Calu3 (cell line): ENCODE data around the gene HDAC4. TPM values are rescaled to one million over a fixed set of nuclear protein-coding genes. Genes with fewer than 3 reads are reported as not detected.
A peak's percentile ranks its signal among the peaks of the same experiment; 100 is the strongest.

Source experiments
- BruUV-seq: library from RNA; stranded (reverse); fragments of 400-500 nt; replicated peaks from 2 replicates; lab custom pipeline; 2021; lab: Mats Ljungman, UMichigan
- CTCF ChIA-PET: fragments of 300-600 bp; sonication (Branson Sonifier 250); formaldehyde crosslinking; loops from one replicate; lab custom pipeline; 2022; ENCODE audit warnings: antibody characterized with exemption; lab: Charles Lee
- DNase-seq: peaks from one replicate; pipeline ENCODE4 v3.0.0; 2022
- H3K27ac Mint-ChIP-seq: one replicate; pipeline ENCODE4 v1.8.0; 2022; ENCODE audit warnings: mixed read lengths; ENCODE audit not compliant: unreplicated experiment
- H3K27me3 Mint-ChIP-seq: one replicate; pipeline ENCODE4 v1.8.0; 2022; ENCODE audit warnings: mixed read lengths; ENCODE audit not compliant: unreplicated experiment
- H3K36me3 Mint-ChIP-seq: one replicate; pipeline ENCODE4 v1.8.0; 2022; ENCODE audit warnings: mild to moderate bottlenecking, moderate library complexity, mixed read lengths; ENCODE audit not compliant: insufficient read depth, unreplicated experiment
- H3K4me1 Mint-ChIP-seq: one replicate; pipeline ENCODE4 v1.8.0; 2022; ENCODE audit warnings: mild to moderate bottlenecking, low read depth, mixed read lengths; ENCODE audit not compliant: unreplicated experiment
- H3K4me3 Mint-ChIP-seq: one replicate; pipeline ENCODE4 v1.8.0; 2022; ENCODE audit warnings: mild to moderate bottlenecking, low read depth, moderate library complexity, mixed read lengths; ENCODE audit not compliant: unreplicated experiment
- H3K9me3 Mint-ChIP-seq: one replicate; pipeline ENCODE4 v1.8.0; 2022; ENCODE audit warnings: low read depth, mixed read lengths; ENCODE audit not compliant: unreplicated experiment
- intact Hi-C: fragments of 100-400 bp; cut with micrococcal nuclease; formaldehyde crosslinking; loops from one replicate; pipeline ENCODE4 v1.10.0; 2022; ENCODE audit not compliant: unreplicated experiment
- total RNA-seq: library from RNA; stranded (reverse); gene quantifications from 2 replicates; pipeline ENCODE4 v1.2.3, GENCODE V29; 2022
- TF ChIP-seq, protein P1 (sequence below): fragments of 200-600 bp; IDR thresholded peaks from one replicate; pipeline ENCODE4 v1.8.0; 2022; ENCODE audit warnings: antibody characterized with exemption; ENCODE audit not compliant: unreplicated experiment

The HDAC4 gene
- total RNA-seq, 1 experiment from 2014 or later: 39.6 TPM

DNA sequence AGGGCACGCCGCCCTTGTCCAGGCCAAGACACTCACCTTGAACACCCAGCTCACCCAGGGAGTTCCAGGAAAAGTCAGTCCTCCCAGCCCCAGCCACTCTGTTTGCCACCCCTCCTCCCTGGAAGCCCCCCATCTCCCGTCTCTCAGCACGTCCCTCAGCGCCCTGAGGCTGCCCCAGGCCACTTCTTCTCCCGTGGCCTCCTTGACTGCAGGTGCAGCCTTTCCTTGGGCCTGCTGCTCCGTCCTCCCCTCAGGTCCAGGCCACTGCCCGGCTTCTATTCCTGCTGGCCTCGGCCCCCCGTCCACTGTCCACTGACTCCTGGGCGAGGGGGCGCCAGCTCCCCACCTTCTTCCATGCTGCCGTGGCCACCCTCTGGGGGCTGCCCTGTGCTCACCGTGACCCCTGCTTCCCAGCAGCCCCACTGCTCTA lies 239.1 kb downstream of the HDAC4 start:
- Mint-ChIP-seq H3K27ac (no peak overlapping the region), H3K36me3 (peaks cover 22% of the 10 kb centered on the region), H3K4me1 (peaks cover 17% of the 10 kb centered on the region), H3K27me3 (no peaks in the 10 kb centered on the region), H3K4me3 (no peak overlapping the region), H3K9me3 (no peaks in the 10 kb centered on the region)
- TF ChIP-seq, protein P1, sequence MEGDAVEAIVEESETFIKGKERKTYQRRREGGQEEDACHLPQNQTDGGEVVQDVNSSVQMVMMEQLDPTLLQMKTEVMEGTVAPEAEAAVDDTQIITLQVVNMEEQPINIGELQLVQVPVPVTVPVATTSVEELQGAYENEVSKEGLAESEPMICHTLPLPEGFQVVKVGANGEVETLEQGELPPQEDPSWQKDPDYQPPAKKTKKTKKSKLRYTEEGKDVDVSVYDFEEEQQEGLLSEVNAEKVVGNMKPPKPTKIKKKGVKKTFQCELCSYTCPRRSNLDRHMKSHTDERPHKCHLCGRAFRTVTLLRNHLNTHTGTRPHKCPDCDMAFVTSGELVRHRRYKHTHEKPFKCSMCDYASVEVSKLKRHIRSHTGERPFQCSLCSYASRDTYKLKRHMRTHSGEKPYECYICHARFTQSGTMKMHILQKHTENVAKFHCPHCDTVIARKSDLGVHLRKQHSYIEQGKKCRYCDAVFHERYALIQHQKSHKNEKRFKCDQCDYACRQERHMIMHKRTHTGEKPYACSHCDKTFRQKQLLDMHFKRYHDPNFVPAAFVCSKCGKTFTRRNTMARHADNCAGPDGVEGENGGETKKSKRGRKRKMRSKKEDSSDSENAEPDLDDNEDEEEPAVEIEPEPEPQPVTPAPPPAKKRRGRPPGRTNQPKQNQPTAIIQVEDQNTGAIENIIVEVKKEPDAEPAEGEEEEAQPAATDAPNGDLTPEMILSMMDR: no peak
- intact Hi-C loops: no loop called here
- CTCF ChIA-PET: no interaction called here
- no peak for DNase-seq
- no TSS peak for BruUV-seq

DNA sequence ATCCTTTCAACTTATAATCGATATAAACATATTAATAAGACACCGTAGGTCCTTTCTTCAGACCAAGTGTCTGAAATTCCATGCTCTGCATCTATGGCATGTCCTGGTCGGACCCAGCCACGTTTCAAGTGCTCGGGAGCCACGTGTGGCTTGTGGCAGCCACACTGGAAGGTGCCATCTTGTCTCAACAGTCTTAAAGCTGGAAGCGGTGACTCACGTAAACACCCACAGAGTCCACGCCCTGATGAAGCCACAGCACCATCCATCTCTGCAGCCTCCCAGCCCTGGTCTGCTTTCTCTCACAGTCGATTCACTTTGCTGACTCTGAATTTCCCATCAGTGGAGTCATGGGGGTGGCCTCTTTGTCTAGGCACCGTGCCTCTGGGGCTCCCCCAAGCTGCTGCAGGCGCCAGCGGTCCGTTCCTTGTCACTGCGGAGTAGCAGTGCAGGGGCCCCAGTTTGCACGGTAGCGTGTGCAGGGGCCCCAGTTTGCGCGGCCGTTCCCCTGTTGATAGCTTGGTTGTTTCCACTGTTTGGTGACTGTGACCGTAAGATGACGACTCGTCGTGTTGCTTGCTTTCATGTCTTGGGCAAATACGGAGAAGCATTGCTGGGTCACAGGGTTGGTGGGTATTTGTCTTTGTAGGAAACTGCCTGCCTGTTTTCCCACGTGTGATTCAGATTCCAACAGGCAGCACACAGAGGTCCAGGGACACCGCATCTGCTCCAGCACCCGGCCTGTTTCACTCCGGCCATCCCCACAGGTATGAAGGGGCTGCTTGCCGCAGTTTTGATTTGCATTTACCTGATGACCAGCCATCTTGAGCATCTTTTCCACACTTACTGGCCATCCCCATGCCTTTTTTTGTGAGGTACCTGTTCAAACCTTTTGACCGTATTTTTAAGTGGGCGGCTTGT lies 240.3 kb downstream of the HDAC4 start:
- H3K4me1 Mint-ChIP-seq: peaks cover 17% of the 10 kb centered on the region
- BruUV-seq: no TSS peak
- H3K27ac Mint-ChIP-seq: no peak overlapping the region
- DNase-seq: no peak
- TF ChIP-seq, protein P1: no peak
- no peaks in the 10 kb centered on the region for H3K9me3 Mint-ChIP-seq
- no peak overlapping the region for H3K4me3 Mint-ChIP-seq
- intact Hi-C loops: no loop called here
- H3K36me3 Mint-ChIP-seq: peaks cover 22% of the 10 kb centered on the region
- CTCF ChIA-PET: no interaction called here
- no peaks in the 10 kb centered on the region for H3K27me3 Mint-ChIP-seq

DNA sequence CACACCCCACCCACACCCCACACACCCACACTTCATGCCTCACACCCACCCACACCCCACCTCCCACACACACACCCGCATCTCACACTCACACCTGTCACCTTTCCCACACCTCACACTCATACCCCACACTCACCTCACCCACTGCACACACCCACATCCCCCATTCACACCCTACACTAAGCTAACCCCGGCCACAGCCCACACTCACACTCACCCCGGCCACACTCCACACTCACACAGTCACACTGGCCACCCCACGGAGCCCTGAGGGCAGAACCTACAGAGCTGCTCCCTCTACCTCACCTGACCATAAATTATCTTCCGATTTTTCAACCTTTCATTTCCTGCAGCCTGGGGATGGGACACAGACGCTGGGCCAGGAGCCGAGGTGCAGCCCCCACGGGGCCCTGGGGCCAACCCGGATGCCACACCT lies 241.3 kb downstream of the HDAC4 start:
- no peak overlapping the region for H3K4me3 Mint-ChIP-seq
- peaks cover 17% of the 10 kb centered on the region for H3K4me1 Mint-ChIP-seq
- no TSS peak for BruUV-seq
- H3K27ac Mint-ChIP-seq: no peak overlapping the region
- H3K36me3 Mint-ChIP-seq: peaks cover 16% of the 10 kb centered on the region
- intact Hi-C loops: no loop called here
- CTCF ChIA-PET: no interaction called here
- TF ChIP-seq, protein P1: no peak
- no peaks in the 10 kb centered on the region for H3K9me3 Mint-ChIP-seq
- DNase-seq: no peak
- H3K27me3 Mint-ChIP-seq: no peaks in the 10 kb centered on the region

DNA sequence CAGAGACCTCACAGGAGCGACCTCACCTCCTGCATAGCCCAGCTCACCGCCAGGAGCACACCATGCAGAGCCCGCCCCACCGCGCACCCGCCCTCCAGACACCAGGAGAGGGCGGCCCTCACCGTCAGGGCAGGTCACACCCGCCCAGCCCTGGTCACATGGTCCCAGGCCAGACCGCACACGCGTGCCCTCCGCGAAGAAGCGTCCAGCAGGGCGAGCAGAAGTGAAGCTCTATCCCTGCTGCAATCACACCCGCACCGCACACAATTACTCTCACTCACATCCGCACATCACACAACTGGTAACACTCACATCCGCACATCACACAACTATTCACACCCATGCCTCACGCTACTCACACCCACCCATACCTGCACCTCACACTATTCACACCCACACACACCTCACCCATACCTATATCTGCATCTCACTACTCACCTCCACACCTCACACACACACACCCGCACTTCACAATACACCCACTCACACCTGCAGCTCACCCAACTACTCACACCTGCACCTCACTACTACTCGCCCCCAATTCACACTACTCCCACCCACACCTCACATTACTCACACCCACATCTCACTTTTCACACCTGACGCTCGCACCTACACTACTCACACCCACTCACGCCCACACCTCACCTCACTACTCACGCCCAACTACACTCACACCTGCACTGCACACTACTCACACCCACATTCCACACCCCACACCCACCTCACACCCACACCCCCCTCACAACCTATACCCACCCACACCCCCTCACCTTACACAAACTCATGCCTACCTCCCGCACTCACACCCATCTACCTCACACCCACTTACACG lies 242.0 kb downstream of the HDAC4 start:
- CTCF ChIA-PET: no interaction called here
- peaks cover 16% of the 10 kb centered on the region for H3K36me3 Mint-ChIP-seq
- TF ChIP-seq, protein P1: no peak
- no TSS peak for BruUV-seq
- peaks cover 17% of the 10 kb centered on the region for H3K4me1 Mint-ChIP-seq
- no peak overlapping the region for H3K4me3 Mint-ChIP-seq
- H3K27ac Mint-ChIP-seq: peak overlapping the region; percentile 3
- intact Hi-C loops: no loop called here
- H3K9me3 Mint-ChIP-seq: no peaks in the 10 kb centered on the region
- DNase-seq: no peak
- no peaks in the 10 kb centered on the region for H3K27me3 Mint-ChIP-seq
